ENCODE results near the gene TUBG2.
"Not testable (repeated sequence)": the region's sequence is repeated elsewhere in the genome, so short reads cannot be mapped to it uniquely, and the experiment has no call there.

The TUBG2 gene

GRCh38 chr17:42659079-42659931, at the start of gene TUBG2:
TSS of gene TUBG2 (plus strand) at chr17:42659284. CDS start at chr17:42659504, 220 bp downstream.
- DNase-seq (ENCODE audit: low read depth) = peak; percentile 83

GRCh38 chr17:42609814-42610801, 49.0 kb upstream of the TUBG2 start:
- not testable (repeated sequence) for DNase-seq (ENCODE audit: low read depth)

- DNase-seq (ENCODE audit: low read depth) = no peak
These were observed 47.1 kb upstream of the TUBG2 start for GRCh38 chr17:42612013-42612412.

- DNase-seq (ENCODE audit: low read depth) = no peak
These were observed 45.3 kb upstream of the TUBG2 start for GRCh38 chr17:42613699-42614295.

DNA sequence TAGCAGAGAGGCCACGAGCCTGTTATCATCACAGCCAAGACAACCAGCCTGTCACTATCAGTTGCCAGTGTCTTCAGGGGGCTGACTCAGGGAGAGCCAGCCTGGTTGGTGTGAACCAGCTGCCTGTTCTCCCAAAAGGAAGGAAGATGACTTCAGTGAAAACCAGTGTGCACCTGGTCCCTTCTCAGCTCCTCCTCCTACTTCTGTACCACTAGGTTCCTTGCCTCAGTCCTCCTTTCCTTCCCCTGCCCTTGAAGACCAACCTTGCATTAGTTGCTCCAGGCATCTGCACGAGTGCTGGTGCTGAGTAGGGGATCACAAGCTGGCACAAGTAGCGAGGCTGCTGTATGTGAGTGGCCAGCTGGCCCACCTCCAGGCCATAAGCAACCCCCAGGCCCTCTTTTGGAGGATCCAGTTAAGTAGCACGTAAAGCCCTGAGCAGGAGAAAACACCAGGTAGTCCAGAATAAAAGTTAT, 41.1 kb upstream of the TUBG2 start:
- DNase-seq (ENCODE audit: low read depth) = no peak

DNA sequence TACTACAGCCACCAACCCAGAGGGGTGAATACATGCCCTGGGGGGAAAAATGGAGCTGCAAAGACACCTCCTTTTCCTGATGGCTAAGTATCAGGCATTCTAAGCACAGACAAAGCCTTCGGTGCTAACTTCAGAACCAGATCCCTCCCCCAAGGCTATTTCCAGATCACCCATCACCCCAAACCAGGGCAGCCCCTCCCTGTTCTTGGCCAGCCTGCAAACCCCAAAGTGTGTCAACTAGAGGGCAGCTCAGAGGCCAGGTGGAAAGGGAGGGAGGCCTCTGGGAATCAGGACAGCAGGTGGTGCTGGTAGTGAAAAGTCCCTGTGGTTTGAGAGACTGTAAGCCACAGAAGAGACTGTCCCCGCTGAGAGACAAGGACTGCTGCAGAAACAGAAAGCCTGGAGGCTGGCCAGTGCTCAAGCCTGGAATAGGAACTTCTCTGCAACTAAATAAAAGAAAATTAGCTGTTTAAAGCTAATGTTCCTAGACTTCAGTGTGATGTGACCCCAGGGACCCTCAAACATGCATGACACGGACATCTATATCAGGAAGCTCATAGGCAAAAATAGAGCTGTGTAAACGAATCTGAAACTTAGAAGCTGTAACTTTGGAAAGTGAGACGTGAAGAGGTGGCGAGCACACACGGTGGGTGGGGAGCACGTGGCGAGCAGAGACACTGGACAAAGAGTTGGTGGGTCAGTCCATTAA, 40.5 kb upstream of the TUBG2 start:
- DNase-seq (ENCODE audit: low read depth) = no peak

GRCh38 chr17:42621987-42622386, 37.1 kb upstream of the TUBG2 start:
- DNase-seq (ENCODE audit: low read depth) = not testable (repeated sequence)

- DNase-seq (ENCODE audit: low read depth) = no peak
These were observed 35.8 kb upstream of the TUBG2 start for GRCh38 chr17:42623271-42623670.

DNA sequence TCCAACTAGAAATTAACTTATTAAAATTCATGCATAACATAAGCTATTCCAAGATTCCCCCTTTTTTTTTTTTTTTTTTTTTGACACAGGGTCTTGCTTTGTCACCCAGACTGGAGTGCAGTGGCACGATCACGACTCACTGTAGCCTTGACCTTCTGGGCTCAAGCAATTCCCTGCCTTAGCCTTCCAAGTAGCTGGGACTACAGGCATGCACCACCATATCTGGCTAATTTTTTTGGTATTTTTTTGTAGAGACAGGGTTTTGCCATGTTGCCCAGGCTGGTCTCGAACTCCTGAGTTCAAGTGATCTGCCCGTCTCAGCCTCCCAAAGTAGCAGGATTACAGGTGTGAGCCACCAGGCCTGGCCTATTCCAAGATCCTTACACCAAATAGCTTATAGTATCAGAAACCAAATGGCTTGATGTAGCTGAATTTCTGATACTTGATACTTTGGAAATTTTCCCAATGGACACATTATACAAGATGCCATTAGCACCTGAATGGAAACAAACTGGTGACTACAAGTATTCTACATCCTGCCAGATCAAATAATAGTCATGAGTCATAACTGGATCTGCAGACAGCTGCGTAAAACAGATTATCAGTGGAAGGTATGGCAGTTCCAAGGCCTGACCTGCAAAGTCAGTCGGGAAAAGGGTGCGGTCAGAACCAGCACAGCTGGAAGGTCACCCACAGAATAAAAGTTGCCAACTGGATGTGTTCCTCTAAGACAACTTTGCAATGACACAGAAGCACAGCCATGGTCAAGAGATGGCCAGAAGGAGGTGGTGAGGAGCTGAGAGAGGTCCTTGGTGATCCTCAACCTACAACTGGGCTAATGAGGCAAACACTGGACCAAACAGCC, 35.1 kb upstream of the TUBG2 start:
- no peak for DNase-seq (ENCODE audit: low read depth)

DNA sequence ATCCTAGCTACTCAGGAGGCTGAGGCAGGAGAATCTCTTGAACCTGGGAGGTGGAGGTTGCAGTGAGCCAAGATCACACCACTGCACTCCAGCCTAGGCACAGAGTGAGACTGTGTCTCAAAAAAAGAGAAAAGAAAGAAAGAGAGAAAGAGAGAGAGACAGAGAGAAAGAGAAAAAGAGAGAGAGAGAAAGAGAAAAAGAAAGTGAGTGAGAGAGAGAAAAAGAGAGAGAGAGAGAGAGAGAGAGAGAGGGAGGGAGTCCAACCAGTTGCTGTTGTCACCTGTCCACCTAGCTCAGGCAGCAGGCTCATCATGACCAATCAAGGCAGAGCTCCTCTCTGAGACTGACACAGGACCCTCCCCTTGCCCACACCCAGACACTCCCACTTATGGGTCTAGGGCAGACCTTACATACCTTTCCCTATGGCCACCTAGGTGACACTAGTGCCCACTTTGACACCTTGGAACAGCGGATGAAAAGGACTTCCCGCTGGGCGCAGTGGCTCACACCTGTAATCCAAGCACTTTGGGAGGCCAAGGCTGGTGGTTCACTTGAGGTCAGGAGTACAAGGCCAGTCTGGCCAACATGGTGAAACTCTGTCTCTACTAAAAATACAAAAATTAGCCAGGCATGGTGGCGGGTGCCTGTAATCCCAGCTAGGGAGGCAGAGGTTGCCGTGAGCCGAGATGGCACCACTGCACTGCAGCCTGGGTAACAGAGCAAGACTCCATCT, 31.9 kb upstream of the TUBG2 start:
- not testable (repeated sequence) for DNase-seq (ENCODE audit: low read depth)

GRCh38 chr17:42629411-42630009, 29.6 kb upstream of the TUBG2 start:
- DNase-seq (ENCODE audit: low read depth) = no peak

DNA sequence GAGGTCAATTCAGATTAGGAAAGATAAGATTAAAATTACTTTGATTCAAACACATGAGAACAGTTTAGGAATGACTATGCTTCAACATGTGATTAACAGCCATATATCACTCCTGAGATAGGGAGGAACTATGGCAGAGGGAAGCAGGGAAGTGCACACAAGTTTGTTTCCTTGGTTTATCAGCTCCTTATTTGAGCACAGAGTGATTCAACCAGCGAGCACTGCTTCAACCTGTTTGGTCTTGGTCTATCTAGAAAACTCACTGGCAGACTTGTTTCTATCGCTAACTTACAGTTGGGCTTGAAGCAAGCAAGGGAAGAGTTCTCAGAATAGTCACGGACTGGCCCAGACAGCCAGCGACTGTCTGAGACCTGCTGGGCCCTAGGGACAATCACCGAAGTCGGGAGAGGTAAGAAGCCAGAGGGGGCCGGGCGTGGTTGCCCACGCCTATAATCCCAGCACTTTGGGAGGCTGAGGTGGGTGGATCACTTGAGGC, 26.1 kb upstream of the TUBG2 start:
- DNase-seq (ENCODE audit: low read depth) = no peak

GRCh38 chr17:42639525-42640113, 19.5 kb upstream of the TUBG2 start:
- no peak for DNase-seq (ENCODE audit: low read depth)

DNA sequence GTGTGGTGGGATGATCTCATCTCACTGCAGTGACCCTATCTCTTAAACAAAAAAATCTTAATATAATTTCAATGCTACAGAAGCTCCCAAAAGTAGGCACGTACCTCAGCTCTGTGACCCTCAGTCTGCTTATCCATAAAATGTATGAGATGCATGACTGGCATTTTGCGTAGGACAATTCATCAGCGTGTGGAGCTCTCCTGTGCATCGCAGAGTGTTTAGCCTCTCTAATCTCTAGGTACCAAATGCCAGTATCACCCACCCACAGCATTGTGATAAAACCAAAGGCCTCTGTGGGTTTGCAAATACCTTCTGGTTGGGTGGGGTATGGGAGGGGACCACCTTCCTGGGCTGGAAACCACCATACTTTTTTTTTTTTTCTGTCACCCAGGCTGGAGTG, 19.0 kb upstream of the TUBG2 start:
- DNase-seq (ENCODE audit: low read depth) = no peak

DNA sequence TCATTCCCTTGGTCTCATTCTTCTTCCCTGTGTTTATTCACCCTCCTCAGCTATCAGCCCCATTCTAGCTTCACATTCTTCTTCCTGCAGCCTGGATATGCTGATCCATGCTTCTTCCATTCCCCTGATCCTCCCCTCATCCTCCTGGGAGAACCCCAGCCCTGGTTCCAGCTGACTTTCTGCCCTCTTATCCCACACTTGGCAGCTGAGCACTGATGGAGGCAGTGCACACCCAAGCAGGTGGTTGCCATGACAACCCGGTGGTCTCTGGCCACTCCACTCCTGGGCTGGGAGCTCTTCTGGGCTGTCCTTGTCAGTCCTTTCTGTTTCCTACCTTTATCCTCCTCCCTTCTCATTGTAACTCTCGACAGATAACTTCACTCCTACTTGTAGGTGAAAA, 16.7 kb upstream of the TUBG2 start:
- no peak for DNase-seq (ENCODE audit: low read depth)

GRCh38 chr17:42647778-42648177, 11.3 kb upstream of the TUBG2 start:
- DNase-seq (ENCODE audit: low read depth) = no peak

GRCh38 chr17:42651392-42651791, 7.7 kb upstream of the TUBG2 start:
- DNase-seq (ENCODE audit: low read depth) = no peak

DNA sequence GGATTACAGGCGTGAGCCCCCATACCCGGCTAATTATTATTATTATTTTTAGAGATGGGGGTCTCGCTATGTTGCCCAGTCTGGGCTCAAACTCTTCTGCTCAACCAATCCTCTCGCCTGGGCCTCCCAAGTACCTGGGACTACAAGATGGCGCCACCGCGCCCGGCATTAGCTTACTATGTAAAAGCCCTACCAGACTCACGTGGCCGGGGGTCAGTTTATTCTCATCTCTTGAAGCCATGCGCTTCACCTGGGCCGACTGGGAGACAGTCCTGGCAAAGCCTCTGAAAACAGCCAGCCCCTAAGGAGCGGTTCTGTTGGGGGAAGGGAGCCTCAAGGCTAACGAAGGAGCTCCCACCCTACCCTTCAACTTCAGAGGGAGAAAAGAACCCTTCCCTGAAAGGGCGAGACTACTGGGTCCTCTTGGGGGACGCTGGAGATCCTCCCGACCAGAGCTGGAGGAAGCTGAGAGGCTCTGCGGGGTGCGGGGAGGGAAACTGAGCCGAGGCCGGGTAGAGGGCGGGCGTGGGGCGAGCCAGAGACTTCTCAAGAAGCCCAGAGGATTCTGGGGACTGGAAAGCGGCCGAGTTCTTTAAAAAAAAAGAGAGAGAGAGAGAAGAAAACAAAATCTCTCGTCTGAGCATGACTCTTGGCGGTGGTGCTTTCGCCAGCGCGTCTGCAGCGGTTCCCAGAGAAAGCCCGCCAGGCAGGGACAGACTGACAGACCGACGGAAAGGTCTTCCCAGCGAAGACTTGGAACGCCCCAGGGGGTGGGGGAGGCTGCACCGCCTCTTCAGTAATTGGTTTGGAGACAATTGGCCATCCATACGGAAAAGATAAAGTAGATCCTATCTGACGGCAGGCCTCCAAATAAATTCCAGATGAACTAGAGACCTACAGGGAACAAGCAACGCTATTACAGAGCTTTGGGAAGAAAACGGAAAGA, 5.6 kb upstream of the TUBG2 start:
- DNase-seq (ENCODE audit: low read depth) = peak; percentile 66
